ENCODE results near the gene OR13G1. TPM values are rescaled to one million over a fixed set of nuclear protein-coding genes. Genes with fewer than 3 reads are reported as not detected.
"Not testable (repeated sequence)": the region's sequence is repeated elsewhere in the genome, so short reads cannot be mapped to it uniquely, and the experiment has no call there.

The OR13G1 gene
- not detected in 2 replicates for total RNA-seq (2014; rRNA removed; shearing (Covaris generic))

DNA sequence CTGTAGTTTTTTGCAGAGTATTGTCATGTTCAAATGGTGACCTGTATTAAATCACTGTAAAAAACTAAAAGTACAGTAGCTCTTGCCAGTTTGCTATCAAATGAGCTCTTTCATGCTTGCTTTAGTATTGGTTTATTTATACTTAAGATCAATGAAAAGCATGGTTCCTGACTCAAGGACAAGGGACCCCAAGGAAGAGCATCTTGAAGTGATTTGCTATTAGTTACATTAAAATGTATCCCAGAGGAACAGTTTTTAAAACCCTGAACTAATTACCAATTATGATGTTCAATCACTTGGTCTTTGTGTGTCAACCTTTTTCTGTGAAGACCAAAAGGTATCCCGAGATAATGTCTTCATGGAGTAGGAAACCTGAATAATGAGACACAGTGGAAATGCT lies at the start of gene OR13G1:
Gene OR13G1, minus strand, starts transcription at position 101 of the 400 bp plus-strand sequence. CDS start 6,698 bp downstream, outside the sequence.
- DNase-seq (ENCODE audit: low spot score), result no peak

DNA sequence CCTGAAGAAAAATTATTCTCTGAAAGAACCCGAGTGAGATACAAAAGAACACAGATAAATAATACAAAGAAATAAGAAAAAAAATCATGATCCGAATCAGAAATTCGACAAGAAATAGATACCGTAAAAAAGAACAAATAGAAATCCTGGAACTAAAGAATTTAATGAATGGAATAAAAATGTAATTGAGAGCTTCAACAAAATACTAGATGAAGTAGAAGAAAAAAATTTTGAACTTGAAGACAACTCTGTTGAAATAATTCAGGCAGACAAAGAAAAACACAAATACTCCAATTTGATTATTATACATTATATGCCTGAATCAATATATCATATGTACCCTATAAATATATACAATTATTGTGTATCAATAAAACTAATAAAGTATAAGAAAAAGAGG lies 41.7 kb upstream of the OR13G1 start:
- DNase-seq (ENCODE audit: low spot score), result no peak

DNA sequence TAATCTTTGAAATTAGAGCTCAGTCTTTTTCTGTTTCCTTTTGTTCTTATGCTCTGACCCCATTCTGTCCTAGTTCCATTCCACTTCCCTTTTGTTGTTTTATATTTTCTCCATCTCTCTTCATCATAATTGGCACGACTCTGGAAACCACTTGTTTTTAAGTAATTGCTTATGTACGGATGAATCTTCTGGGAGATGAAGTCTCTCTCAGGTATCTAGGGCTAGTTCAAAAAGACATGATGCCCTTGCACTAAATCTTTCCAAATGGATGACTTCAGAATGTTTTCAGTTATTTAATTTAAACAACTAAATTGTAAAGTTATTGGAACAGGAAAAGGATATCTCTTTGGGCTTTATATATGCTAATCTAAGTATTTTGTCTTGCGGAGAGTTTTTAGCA lies 37.0 kb upstream of the OR13G1 start, which contains the start of gene OR6F1:
Gene OR6F1, minus strand, starts transcription at position 101 of the 400 bp plus-strand sequence. CDS start 3,891 bp downstream, outside the sequence.
- no peak for DNase-seq (ENCODE audit: low spot score)

GRCh38 chr1:247713753-247714152 lies 34.2 kb upstream of the OR13G1 start:
- no peak for DNase-seq (ENCODE audit: low spot score)

- DNase-seq (ENCODE audit: low spot score), result not testable (repeated sequence)
These were observed 31.1 kb upstream of the OR13G1 start for GRCh38 chr1:247710681-247711080.

- DNase-seq (ENCODE audit: low spot score), result no peak
These were observed 21.8 kb upstream of the OR13G1 start for GRCh38 chr1:247701338-247701737.

- peak; percentile 66 for DNase-seq (ENCODE audit: low spot score)
These were observed 1.9 kb upstream of the OR13G1 start for GRCh38 chr1:247681288-247681897.

DNA sequence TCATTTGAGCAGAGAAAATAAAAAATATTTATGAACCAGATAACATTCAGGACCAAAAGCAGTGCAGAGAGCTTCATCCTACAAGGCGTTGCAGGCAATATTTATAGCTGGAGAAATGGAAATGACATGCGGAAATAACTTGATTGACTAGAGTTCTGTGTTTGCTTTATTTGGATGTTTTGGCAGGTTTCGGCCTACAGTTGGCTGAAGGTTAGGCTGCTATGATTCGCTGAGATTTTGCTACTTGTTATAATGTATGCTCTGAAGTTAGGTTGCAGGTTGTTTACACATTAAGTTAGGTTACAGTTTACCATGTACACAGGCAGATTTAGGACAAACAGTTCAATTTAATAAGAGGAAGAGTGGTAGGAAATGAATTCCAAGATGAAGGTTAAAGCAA lies 632 bp upstream of the OR13G1 start:
- no peak for DNase-seq (ENCODE audit: low spot score)

- DNase-seq (ENCODE audit: low spot score), result no peak
These were observed 10.3 kb downstream of the OR13G1 start for GRCh38 chr1:247669225-247669624.

GRCh38 chr1:247656221-247656875 lies 23.2 kb downstream of the OR13G1 start:
- no peak for DNase-seq (ENCODE audit: low spot score)

- DNase-seq (ENCODE audit: low spot score), result no peak
These were observed 26.5 kb downstream of the OR13G1 start for GRCh38 chr1:247653040-247653439.

DNA sequence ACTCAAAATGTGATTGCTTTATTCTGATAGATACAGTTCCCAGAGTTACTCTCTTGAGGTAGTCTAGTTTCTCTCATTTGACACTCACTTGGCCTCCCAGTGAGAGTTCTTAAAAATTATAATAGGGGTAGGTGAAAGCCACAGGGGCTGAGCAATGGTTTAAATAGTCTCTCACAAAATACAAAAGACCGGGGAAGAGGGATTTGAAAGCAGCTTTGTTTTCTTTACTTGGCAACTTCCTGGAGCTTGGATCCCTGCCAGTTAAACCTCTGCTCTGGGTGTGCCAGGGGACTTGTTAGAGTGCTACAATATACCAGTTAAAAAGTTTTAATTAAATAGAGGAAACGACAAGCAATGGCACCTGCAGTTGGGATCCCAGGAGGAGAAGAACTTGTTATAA lies 31.7 kb downstream of the OR13G1 start:
- no peak for DNase-seq (ENCODE audit: low spot score)

GRCh38 chr1:247646867-247647266 lies 32.7 kb downstream of the OR13G1 start:
- no peak for DNase-seq (ENCODE audit: low spot score)

GRCh38 chr1:247642742-247643141 lies 36.8 kb downstream of the OR13G1 start:
- no peak for DNase-seq (ENCODE audit: low spot score)

DNA sequence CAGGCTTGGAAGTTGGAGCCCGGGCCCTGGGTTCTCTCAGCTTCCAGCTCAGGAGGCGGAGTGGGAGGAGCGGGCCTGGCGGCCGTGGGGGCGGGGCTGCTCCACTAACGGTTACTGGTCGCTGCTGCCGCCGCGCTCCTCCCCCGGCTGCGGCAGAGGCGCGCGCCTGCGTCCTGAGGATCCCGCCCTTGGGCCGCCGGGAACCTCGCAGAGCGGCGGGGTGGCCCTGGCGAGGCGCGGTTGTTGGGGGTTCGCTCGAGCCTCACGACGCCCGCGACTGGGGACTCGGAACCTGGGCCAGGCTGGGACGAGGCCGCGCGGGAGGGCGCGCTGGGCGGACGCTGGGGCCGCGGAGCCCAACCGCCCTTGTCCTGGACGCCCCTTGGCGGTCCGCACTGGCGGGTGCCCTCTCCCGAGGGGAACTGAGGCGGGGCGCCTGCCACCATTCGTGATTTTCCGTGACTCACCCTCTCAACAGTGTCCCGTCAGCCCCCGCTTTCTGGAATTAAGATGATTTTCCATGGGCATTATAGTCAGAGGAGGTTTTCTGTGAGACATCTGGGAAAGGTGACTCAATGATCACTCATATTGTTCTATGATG lies 40.1 kb downstream of the OR13G1 start:
- DNase-seq (ENCODE audit: low spot score), result no peak

- no peak for DNase-seq (ENCODE audit: low spot score)
These were observed 40.8 kb downstream of the OR13G1 start for GRCh38 chr1:247638781-247639180.

DNA sequence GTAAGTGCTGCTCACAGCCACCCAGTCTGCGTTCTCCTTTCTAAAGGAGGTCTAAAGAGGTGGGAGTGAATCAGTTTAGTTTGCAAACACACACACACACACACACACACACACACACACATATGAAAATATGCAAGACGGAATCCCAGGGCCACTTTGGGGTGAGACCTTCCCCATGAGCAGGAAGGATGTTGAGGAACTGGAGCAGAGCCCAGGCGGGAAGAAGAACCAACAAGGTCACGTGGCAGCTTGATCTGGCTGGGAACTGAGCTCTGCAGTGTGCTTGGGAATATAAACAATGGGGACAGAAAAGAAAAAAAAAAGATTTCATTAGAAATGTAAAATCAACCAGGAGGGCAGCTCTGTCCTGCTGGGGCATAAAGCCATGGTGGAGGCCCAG lies 41.5 kb downstream of the OR13G1 start:
- no peak for DNase-seq (ENCODE audit: low spot score)

DNA sequence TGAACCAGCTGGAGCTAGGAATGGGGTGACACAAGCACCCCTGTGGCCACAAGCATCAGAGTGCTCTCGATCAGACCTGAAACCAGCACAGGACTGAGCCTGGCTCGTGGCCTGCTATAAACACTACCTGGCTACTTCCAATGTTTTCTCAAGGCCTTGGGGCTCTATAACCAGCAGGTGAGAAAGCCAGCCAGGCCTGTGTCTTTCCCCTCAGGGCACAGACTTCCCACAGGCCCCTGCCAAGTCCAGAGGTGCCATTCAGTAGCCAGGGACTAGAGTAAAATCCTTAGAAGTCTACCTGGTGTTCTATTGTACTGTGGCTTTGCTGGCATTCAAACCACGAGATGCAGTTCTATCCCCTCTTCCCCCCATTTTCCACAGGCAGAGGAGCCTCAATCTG lies 51.6 kb downstream of the OR13G1 start:
- no peak for DNase-seq (ENCODE audit: low spot score)

Other genes starting within 250 kb of the OR13G1 start
- gene OR2B11, start 221.6 kb downstream of the OR13G1 start, total RNA-seq (2014; rRNA removed; shearing (Covaris generic)), result not detected in 2 replicates
- not detected in 2 replicates for gene OR2C3, start 143.3 kb downstream of the OR13G1 start, total RNA-seq (2014; rRNA removed; shearing (Covaris generic))
- 0.29 and 1.9 TPM in 2 replicates for gene GCSAML, start 130.6 kb downstream of the OR13G1 start, total RNA-seq (2014; rRNA removed; shearing (Covaris generic))
- gene OR2G2, start 91.4 kb downstream of the OR13G1 start, total RNA-seq (2014; rRNA removed; shearing (Covaris generic)), result not detected in 2 replicates
- not detected in 2 replicates for gene OR2G3, start 74.2 kb downstream of the OR13G1 start, total RNA-seq (2014; rRNA removed; shearing (Covaris generic))
- not detected in 2 replicates for gene OR6F1, start 36.9 kb upstream of the OR13G1 start, total RNA-seq (2014; rRNA removed; shearing (Covaris generic))
- gene OR14K1, start 58.9 kb upstream of the OR13G1 start, total RNA-seq (2014; rRNA removed; shearing (Covaris generic)), result not detected in 2 replicates
- not detected in 2 replicates for gene OR14A2, start 68.4 kb upstream of the OR13G1 start, total RNA-seq (2014; rRNA removed; shearing (Covaris generic))
- gene OR1C1, start 80.8 kb upstream of the OR13G1 start, total RNA-seq (2014; rRNA removed; shearing (Covaris generic)), result not detected in 2 replicates
- not detected in 2 replicates for gene OR14A16, start 144.4 kb upstream of the OR13G1 start, total RNA-seq (2014; rRNA removed; shearing (Covaris generic))
- gene OR11L1, start 162.2 kb upstream of the OR13G1 start, total RNA-seq (2014; rRNA removed; shearing (Covaris generic)), result not detected in 2 replicates
- gene TRIM58, start 177.4 kb upstream of the OR13G1 start, total RNA-seq (2014; rRNA removed; shearing (Covaris generic)), result not detected in 2 replicates
- not detected in 2 replicates for gene OR2W3, start 215.8 kb upstream of the OR13G1 start, total RNA-seq (2014; rRNA removed; shearing (Covaris generic))
- 0.21 TPM in 1 of 2 replicates, not detected in the other for gene OR2T8, start 240.5 kb upstream of the OR13G1 start, total RNA-seq (2014; rRNA removed; shearing (Covaris generic))
- not detected in 2 replicates for gene OR2AJ1, start 245.2 kb upstream of the OR13G1 start, total RNA-seq (2014; rRNA removed; shearing (Covaris generic))